Epithelial cell of esophagus (primary cell): Measurements from ENCODE around the gene AQP5.

Source experiments
- DNase-seq: peaks from one replicate; pipeline ENCODE4 v3.0.0; 2010; ENCODE audit warnings: low read depth
- H3K4me3 ChIP-seq: 2 replicates; pipeline ENCODE4 v1.5.1; 2011; ENCODE audit warnings: mild to moderate bottlenecking, low read length, control low read depth
- CTCF ChIP-seq: IDR thresholded peaks from 2 replicates; pipeline ENCODE4 v1.5.1; 2011; ENCODE audit warnings: low read depth, mild to moderate bottlenecking, low read length, control low read depth, inconsistent platforms; ENCODE audit not compliant: insufficient read depth; ENCODE audit errors: missing control alignments

The AQP5 gene

GRCh38 chr12:49950273-49951251 lies 11.1 kb upstream of the AQP5 start, which contains the start of gene AQP2:
TSS of gene AQP2 (plus strand) at chr12:49950737. CDS start at chr12:49950831, 94 bp downstream.
- no peak within 1 kb of the TSS for H3K4me3 ChIP-seq
- no peak for TF ChIP-seq CTCF
- no peak for DNase-seq

- no peak for TF ChIP-seq CTCF
- no peak for DNase-seq
- no peak overlapping the region for H3K4me3 ChIP-seq
These were observed 10.0 kb upstream of the AQP5 start for GRCh38 chr12:49951411-49952240.

- DNase-seq = no peak
- no peak for TF ChIP-seq CTCF
- no peak overlapping the region for H3K4me3 ChIP-seq
These were observed 9.1 kb upstream of the AQP5 start for GRCh38 chr12:49952391-49953055.

GRCh38 chr12:49953151-49953550 lies 8.5 kb upstream of the AQP5 start:
- no peak for TF ChIP-seq CTCF
- no peak for DNase-seq
- H3K4me3 ChIP-seq = no peak overlapping the region

- DNase-seq = no peak
- TF ChIP-seq CTCF = no peak
These were observed 7.5 kb upstream of the AQP5 start for GRCh38 chr12:49953961-49954846.

More at GRCh38 chr12:49953961-49954846, 7.5 kb upstream of the AQP5 start:
- H3K4me3 ChIP-seq = no peak overlapping the region
